CD4-positive, alpha-beta T cell treated with Interleukin-4 for 1 hour (primary cell): ENCODE measurements around the gene VPS26B.
A peak's percentile ranks its signal among the peaks of the same experiment; 100 is the strongest.
"Not testable (repeated sequence)": the region's sequence is repeated elsewhere in the genome, so short reads cannot be mapped to it uniquely, and the experiment has no call there.

Experiments
- DNase-seq, 2 donors: peaks; one replicate each; pipeline ENCODE4 v3.0.0-alpha.2; 2020 to 2022

Gene VPS26B

DNA sequence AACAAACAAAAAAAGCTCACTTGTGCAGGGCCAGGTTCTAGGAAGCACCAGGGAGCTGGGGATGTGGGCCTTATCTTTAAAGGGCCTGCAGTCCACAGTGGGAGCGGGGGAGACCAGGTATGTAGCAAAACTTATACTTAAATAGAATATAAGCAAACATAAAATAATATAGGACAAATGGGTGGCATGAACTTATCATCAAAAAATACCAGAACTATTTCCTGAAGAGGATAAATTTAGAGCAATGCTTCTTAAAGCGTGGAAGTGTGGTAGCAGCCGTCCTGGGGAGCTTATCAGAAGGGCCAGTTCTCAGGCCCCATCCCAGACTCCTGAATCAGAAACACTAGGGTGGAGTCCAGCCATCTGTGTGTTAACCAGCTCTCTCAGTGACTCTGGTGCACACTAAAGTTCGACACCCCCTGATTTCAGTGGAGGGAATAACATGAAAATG lies 9.3 kb downstream of the VPS26B start:
- no peak for DNase-seq

- no peak for DNase-seq
Observed at GRCh38 chr11:134235399-134235798, 10.9 kb downstream of the VPS26B start.

DNA sequence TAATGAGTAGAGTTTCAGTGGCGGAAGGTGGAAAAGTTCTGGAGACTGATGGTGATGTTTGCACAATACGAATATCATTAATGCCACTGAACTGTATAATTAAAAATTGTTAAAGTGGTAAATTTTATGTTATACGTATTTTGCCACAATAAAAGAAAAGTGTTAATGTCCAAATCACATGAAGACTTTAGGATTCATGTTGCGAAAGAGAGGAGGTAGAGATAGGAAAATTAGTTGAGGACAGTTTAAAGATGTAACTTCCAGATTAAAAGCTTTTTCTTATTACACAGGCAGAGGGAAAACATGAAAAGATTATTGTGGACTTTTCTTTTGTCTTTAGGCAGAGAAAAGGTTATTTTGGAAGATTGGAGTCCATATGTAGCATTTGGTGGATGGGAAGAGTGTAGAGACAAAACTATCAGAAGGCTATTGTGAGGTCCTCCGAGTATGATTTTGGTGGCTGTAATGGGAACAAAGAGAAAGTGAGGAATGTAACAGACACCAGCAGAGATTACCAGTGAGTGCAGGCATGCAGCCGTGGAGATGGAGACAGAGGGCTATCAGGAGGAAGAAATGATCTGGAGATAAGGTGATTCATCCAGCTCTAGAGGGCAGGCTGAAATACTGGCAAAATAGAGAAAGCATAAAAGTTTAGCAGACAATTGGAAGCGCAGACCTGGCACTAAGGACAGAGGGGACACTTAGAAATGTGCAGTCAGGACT lies 12.5 kb downstream of the VPS26B start:
- DNase-seq: no peak

- DNase-seq: no peak
Observed at GRCh38 chr11:134237557-134237922, 13.1 kb downstream of the VPS26B start.

DNA sequence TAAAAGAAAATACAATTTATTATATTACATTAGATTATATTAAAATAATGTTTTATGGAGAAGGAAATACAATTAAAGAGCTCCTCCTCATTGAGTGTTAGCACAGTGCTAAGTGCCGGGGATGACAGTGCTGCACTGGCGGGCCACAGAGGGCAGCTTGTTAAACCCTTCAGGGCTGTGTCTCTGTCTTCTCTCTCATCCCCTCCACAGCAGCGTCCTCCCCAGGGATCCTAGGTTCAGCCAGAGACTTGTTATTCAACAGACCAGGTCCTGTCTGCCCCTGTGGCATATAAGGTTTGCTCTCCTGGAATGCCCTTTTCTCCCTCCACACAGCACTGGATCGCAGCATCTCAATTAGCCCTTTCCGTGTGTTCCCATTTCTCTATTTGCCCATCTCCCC lies 14.5 kb downstream of the VPS26B start:
- DNase-seq: no peak

GRCh38 chr11:134240592-134240991 lies 16.1 kb downstream of the VPS26B start:
- DNase-seq: no peak

GRCh38 chr11:134242376-134242775 lies 17.9 kb downstream of the VPS26B start:
- DNase-seq: no peak

GRCh38 chr11:134243913-134244312 lies 19.4 kb downstream of the VPS26B start:
- DNase-seq: no peak

GRCh38 chr11:134244593-134244992 lies 20.1 kb downstream of the VPS26B start:
- DNase-seq: peak in 1 of 2 donors; percentile 25

DNA sequence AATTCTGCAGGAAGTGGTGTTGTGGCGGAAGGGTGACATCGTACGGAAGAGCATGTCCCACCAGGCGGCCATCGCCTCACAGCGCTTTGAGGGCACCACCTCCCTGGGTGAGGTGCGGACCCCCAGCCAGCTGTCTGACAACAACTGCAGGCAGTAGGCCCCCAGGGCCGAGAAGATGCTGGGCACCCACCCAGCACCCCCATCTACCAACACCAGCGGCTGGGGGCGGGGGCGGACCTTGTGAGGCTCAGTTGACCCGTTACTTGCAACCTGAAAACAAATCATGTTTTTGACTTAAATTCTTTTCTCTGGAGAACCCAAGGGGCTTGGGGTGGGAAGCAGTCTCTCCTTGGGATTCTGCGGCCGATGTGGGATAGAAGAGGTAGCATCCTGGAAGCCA lies 21.0 kb downstream of the VPS26B start:
- no peak for DNase-seq

GRCh38 chr11:134246100-134246499 lies 21.6 kb downstream of the VPS26B start:
- DNase-seq: no peak

DNA sequence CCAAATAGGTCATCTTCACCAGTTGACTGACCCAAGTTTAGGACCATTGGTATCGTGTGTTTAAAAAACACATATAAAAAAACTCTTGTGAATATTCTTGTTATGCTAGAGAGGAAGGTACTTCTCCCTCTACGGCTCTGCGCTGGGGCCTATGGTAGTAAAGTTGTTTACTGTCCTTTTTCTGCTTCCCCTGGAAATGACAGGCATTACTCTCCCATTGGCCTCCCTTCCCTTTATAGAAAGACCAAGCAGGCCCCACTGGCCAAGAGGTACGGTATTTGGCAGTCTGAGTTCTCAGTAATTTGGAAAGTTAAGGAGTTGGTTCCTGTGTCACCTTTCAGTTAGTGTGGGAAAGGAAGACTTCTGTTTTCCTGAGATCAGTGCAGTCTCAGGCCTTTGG lies 22.2 kb downstream of the VPS26B start:
- no peak for DNase-seq

DNA sequence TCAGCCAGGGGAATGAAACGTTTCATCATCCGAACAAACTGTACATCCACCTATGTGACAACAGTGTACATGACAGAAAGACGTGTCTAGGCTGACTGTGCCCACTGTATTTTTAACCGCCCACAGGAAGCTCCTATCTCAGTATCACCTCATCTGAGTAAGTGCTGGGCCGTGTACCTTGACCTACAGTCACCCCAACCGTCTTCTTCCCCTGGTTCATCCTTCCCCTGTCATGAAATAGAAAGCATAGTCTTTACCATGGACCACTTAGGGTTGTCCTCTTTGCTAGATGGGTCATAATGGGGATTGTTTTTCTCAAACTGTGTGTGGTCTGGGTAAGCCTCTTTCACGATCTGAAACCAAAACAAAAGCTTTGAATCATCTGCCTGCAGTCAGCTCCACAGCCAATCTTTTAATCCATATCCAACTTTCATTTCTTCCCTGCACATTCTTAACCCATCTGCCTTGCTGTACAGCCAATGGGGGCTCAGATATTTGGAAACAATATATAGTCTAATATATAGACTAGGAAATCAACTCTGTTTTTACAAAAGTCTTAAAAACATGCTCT lies 24.5 kb downstream of the VPS26B start:
- DNase-seq: no peak

DNA sequence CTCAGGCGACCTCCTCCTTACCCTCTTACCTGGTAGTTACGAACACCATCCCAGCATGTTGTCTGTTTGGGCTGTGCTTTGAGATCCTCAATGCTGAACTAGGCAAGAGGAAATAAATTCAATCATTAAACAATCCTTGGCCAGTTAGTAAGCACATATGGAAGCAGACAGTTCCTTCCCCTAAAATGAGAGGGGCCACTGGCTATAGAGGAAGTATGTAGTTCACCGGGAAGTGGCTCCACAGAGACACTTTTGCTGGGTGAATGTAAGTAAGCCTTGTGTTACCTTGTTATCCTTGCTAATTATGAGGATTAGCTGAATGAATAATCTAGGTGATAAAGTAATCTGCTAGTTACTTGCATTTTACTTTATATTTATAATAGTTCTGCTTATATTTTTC lies 25.8 kb downstream of the VPS26B start:
- no peak for DNase-seq

DNA sequence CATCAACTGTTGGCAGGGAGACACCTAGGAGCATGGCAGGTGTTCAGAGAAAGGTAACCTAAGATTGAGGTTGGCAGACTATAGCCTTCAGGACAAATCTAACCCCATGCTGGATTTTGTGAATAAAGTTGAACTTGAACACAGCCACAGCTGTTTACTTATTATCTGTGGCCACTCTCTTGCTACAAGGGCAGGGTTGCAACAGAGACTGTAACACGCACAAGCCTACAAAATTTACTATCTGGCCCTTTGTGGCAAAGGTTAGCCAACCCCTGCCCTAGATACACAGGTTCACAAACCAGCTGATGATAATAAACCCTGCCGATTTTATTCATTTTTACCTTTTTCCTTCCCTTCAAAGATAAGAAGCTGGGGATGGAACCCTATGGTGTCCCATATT lies 26.2 kb downstream of the VPS26B start:
- DNase-seq: no peak

GRCh38 chr11:134252346-134253187 lies 28.1 kb downstream of the VPS26B start:
- DNase-seq: no peak

DNA sequence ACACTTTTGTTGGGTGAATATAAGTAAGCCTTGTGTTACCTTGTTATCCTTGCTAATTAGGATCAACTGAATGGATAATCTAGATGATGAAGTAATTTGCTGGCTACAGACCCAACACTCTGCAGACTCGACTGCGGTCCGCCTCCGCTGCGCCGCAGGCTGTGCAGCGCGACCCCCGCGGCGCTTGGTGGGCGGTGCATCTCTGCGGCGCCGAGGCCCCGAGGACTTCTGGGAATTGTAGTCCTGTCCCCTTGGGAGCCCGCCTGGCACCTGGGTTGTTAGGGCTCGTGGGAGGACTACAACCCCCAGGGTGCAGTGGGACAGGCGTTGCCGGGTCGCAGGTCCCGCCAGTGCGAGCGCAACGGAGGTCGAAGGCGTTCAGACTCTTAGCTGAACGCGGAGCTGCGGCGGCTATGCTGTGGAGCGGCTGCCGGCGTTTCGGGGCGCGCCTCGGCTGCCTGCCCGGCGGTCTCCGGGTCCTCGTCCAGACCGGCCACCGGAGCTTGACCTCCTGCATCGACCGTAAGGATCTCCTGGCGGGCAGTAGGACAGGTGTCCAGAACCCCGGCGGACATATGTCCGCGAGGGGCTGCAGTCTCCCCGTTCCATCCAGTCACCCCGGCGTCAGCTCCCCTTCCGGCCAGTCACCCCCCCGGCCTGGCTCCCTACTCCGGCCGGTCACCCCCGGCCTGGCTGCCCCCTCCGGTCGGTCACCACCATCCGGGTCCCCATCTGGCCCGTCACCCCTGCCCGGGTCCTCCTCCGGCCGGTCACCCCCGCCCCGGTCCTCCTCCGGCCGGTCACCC lies 28.9 kb downstream of the VPS26B start, which contains the start of the genes ACAD8 and THYN1:
Gene ACAD8, plus strand, starts transcription at position 381 of the 806 bp plus-strand sequence. Its CDS starts 33 bp downstream, at position 414.
Gene THYN1, minus strand, starts transcription at position 165 of the 806 bp plus-strand sequence. CDS start 470 bp downstream, outside the sequence.
- DNase-seq: peak; percentile 97

- no peak for DNase-seq
Observed at GRCh38 chr11:134254433-134255183, 30.1 kb downstream of the VPS26B start.

- not testable (repeated sequence) for DNase-seq
Observed at GRCh38 chr11:134255184-134255561, 30.7 kb downstream of the VPS26B start.

DNA sequence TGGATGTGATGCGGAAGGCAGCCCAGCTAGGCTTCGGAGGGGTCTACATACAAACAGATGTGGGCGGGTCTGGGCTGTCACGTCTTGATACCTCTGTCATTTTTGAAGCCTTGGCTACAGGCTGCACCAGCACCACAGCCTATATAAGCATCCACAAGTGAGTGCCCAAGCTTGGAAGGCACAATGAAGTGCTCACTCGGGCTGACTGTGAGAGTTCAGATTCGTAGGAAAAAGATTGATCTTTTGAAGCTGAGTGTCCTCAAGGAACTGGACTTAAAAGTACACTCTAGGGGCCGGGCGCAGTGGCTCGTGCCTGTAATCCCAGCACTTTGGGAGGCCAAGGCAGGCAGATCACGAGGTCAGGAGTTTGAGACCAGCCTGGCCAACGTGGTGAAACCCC lies 32.6 kb downstream of the VPS26B start:
- no peak for DNase-seq

GRCh38 chr11:134258577-134258976 lies 34.1 kb downstream of the VPS26B start:
- DNase-seq: no peak

- no peak for DNase-seq
Observed at GRCh38 chr11:134260503-134260902, 36.0 kb downstream of the VPS26B start.
